Left cardiac atrium (tissue), 4 donors: ENCODE results near the gene FKBP1B. TPM values are rescaled to one million over a fixed set of nuclear protein-coding genes. Genes with fewer than 3 reads are reported as not detected.

Experiments
- ATAC-seq, 2 donors: fragments of 200-7000 bp; cut with Tn5 transposase; one replicate each; pipeline ENCODE4 v1.9.1; 2020; ENCODE audit warnings: mild to moderate bottlenecking in 2 of 2, moderate library complexity in 2 of 2
- DNase-seq: peaks from one replicate; pipeline ENCODE4 v3.0.0-alpha.2; 2020
- intact Hi-C, 2 donors: fragments of 100-400 bp; cut with DNase I; formaldehyde crosslinking; loops; one replicate each; pipeline versions ENCODE4 v1.14.1 to v1.15.1; 2022 to 2023
- total RNA-seq, 2 donors: library from RNA; stranded (reverse); fragmentation: NEBNext Ultra II Directional; extraction: Animal tissue kit (Norgen Biotek cat#: 25700); gene quantifications; one replicate each; pipeline ENCODE4 v1.2.1, GENCODE V29; 2021
- donor health status: DM: no; HTN: yes; CAD: no.
- donor health status: DM: no; HTN: yes; CAD: no; lungs with severe emphysema.
- donor health status: DM: yes; HTN: yes; CAD: no.
- donor health status: Dilated cardiomyopathy.

The FKBP1B gene
- total RNA-seq, 2 donors from 2014 or later = 4.6 to 5.3 TPM

- intact Hi-C loops = no loop called here
- no peak for ATAC-seq
- no peak for DNase-seq
Observed at GRCh38 chr2:24051833-24052232, 2.3 kb downstream of the FKBP1B start.

GRCh38 chr2:24052951-24053350 lies 3.4 kb downstream of the FKBP1B start:
- intact Hi-C loops = no loop called here
- DNase-seq (no peak), ATAC-seq (no peak)

- ATAC-seq = no peak
- DNase-seq = no peak
- intact Hi-C loops = no loop called here
Observed at GRCh38 chr2:24054366-24055010, 4.9 kb downstream of the FKBP1B start.

- intact Hi-C loops = no loop called here
- no peak for ATAC-seq
- DNase-seq = no peak
Observed at GRCh38 chr2:24055750-24056149, 6.2 kb downstream of the FKBP1B start.

GRCh38 chr2:24058564-24059271 lies 9.2 kb downstream of the FKBP1B start:
- ATAC-seq (no peak), DNase-seq (no peak)
- intact Hi-C loops = no loop called here

- intact Hi-C loops = no loop called here
- no peak for ATAC-seq
- DNase-seq = no peak
Observed at GRCh38 chr2:24065341-24065740, 15.8 kb downstream of the FKBP1B start.

- ATAC-seq = no peak
- DNase-seq = no peak
- intact Hi-C loops = no loop called here
Observed at GRCh38 chr2:24072259-24072658, 22.7 kb downstream of the FKBP1B start.

GRCh38 chr2:24073816-24074215 lies 24.3 kb downstream of the FKBP1B start:
- ATAC-seq (no peak), DNase-seq (no peak)
- intact Hi-C loops = no loop called here

- no peak for ATAC-seq
- intact Hi-C loops = loop anchor here in 1 of 2 donors (5.0 kb wide), 1 partner anchor 138 kb away; no protein-coding TSS in a partner anchor
- no peak for DNase-seq
Observed at GRCh38 chr2:24075259-24075658, 25.7 kb downstream of the FKBP1B start.

- ATAC-seq (peak; percentile 96 to 97), DNase-seq (peak; percentile 98)
- intact Hi-C loops = loop anchor here in 1 of 2 donors (5.0 kb wide), 1 partner anchor 139 kb away; no protein-coding TSS in a partner anchor
Observed at GRCh38 chr2:24075915-24076848, 26.6 kb downstream of the FKBP1B start, which contains the start of gene SF3B6. SF3B6 (minus strand) TSS chr2:24076326; CDS start chr2:24076229, 97 bp downstream.

- ATAC-seq (peak; percentile 1 to 9), DNase-seq (no peak)
- intact Hi-C loops = loop anchor here in 1 of 2 donors (5.0 kb wide), 1 partner anchor 140 kb away; no protein-coding TSS in a partner anchor
Observed at GRCh38 chr2:24076849-24077534, 27.5 kb downstream of the FKBP1B start.

GRCh38 chr2:24077535-24077877 lies 28.0 kb downstream of the FKBP1B start:
- DNase-seq = peak; percentile 20

GRCh38 chr2:24077879-24078278 lies 28.3 kb downstream of the FKBP1B start:
- DNase-seq = no peak
- intact Hi-C loops = loop anchor here in 1 of 2 donors (5.0 kb wide), 1 partner anchor 141 kb away; no protein-coding TSS in a partner anchor
- ATAC-seq = no peak

More at GRCh38 chr2:24077535-24077877, 28.0 kb downstream of the FKBP1B start:
- ATAC-seq = no peak
- intact Hi-C loops = loop anchor here in 1 of 2 donors (5.0 kb wide), 1 partner anchor 140 kb away; no protein-coding TSS in a partner anchor

GRCh38 chr2:24080701-24081100 lies 31.2 kb downstream of the FKBP1B start:
- intact Hi-C loops = loop anchor here in 1 of 2 donors (5.0 kb wide), 2 partner anchors 153 to 253 kb away; partner anchors contain the start of gene ATAD2B
- ATAC-seq (no peak), DNase-seq (no peak)

GRCh38 chr2:24082787-24083566 lies 33.4 kb downstream of the FKBP1B start:
- peak; percentile 20 for DNase-seq
- no peak for ATAC-seq
- intact Hi-C loops = loop anchor here in 1 of 2 donors (5.0 kb wide), 2 partner anchors 156 to 256 kb away; partner anchors contain the start of gene ATAD2B

- peak; percentile 74 for DNase-seq
- intact Hi-C loops = loop anchor here in 1 of 2 donors (5.0 kb wide), 2 partner anchors 156 to 256 kb away; partner anchors contain the start of gene ATAD2B
Observed at GRCh38 chr2:24083567-24084385, 34.2 kb downstream of the FKBP1B start.

More at GRCh38 chr2:24083567-24084385, 34.2 kb downstream of the FKBP1B start:
- peak; percentile 63 to 75 for ATAC-seq
